Type B pancreatic cell (in vitro differentiated cells): Measurements from ENCODE around the gene UBE2E3. TPM values are rescaled to one million over a fixed set of nuclear protein-coding genes. Genes with fewer than 3 reads are reported as not detected.
"Not testable (repeated sequence)": the region's sequence is repeated elsewhere in the genome, so short reads cannot be mapped to it uniquely, and the experiment has no call there.

ENCODE experiments used
- DNase-seq: peaks from one replicate; pipeline ENCODE4 v3.0.0; 2021; ENCODE audit warnings: mixed read lengths; ENCODE audit not compliant: unreplicated experiment; ENCODE audit errors: extremely low spot score
- H3K27ac Mint-ChIP-seq: 2 replicates; pipeline ENCODE4 v1.8.0; 2021; ENCODE audit warnings: mild to moderate bottlenecking, mixed read lengths
- H3K27me3 Mint-ChIP-seq: 2 replicates; pipeline ENCODE4 v1.8.0; 2021; ENCODE audit warnings: mixed read lengths
- H3K36me3 Mint-ChIP-seq: 2 replicates; pipeline ENCODE4 v1.8.0; 2021; ENCODE audit warnings: mixed read lengths
- H3K4me1 Mint-ChIP-seq: one replicate; pipeline ENCODE4 v1.8.0; 2021; ENCODE audit warnings: mixed read lengths; ENCODE audit not compliant: unreplicated experiment
- H3K4me3 Mint-ChIP-seq: 2 replicates; pipeline ENCODE4 v1.8.0; 2021; ENCODE audit warnings: mild to moderate bottlenecking, mixed read lengths
- H3K9me3 Mint-ChIP-seq: 2 replicates; pipeline ENCODE4 v1.8.0; 2021; ENCODE audit warnings: mixed read lengths
- CTCF ChIP-seq: fragments of 200-600 bp; sonication (generic); conservative IDR thresholded peaks from 2 replicates; pipeline ENCODE4 v1.5.0; 2021; ENCODE audit warnings: antibody characterized with exemption, mild to moderate bottlenecking
- total RNA-seq: library from RNA; stranded (reverse); gene quantifications from 2 replicates; pipeline ENCODE4 v1.2.1, GENCODE V29; 2021; ENCODE audit warnings: low replicate concordance

Gene UBE2E3
- total RNA-seq, 1 donor from 2014 or later = 105 TPM

GRCh38 chr2:181036848-181037603 lies 56.6 kb downstream of the UBE2E3 start:
- peaks cover 4% of the 10 kb centered on the region for H3K36me3 Mint-ChIP-seq
- H3K9me3 Mint-ChIP-seq = no peaks in the 10 kb centered on the region
- DNase-seq = no peak
- no peak overlapping the region for H3K4me3 Mint-ChIP-seq
- no peaks in the 10 kb centered on the region for H3K4me1 Mint-ChIP-seq
- H3K27me3 Mint-ChIP-seq = no peaks in the 10 kb centered on the region
- TF ChIP-seq CTCF = no peak
- H3K27ac Mint-ChIP-seq = no peak overlapping the region

GRCh38 chr2:181037922-181038321 lies 57.5 kb downstream of the UBE2E3 start:
- Mint-ChIP-seq H3K9me3 (no peaks in the 10 kb centered on the region), H3K4me3 (no peak overlapping the region), H3K36me3 (peaks cover 4% of the 10 kb centered on the region)

GRCh38 chr2:181038796-181039195 lies 58.4 kb downstream of the UBE2E3 start:
- Mint-ChIP-seq H3K4me1 (no peaks in the 10 kb centered on the region), H3K27me3 (no peaks in the 10 kb centered on the region), H3K27ac (no peak overlapping the region), H3K9me3 (no peaks in the 10 kb centered on the region), H3K4me3 (no peak overlapping the region), H3K36me3 (peaks cover 4% of the 10 kb centered on the region)
- DNase-seq = no peak
- no peak for TF ChIP-seq CTCF

More at GRCh38 chr2:181037922-181038321, 57.5 kb downstream of the UBE2E3 start:
- no peak for DNase-seq
- Mint-ChIP-seq H3K27ac (no peak overlapping the region), H3K4me1 (no peaks in the 10 kb centered on the region), H3K27me3 (no peaks in the 10 kb centered on the region)
- TF ChIP-seq CTCF = no peak

- H3K9me3 Mint-ChIP-seq, H3K27ac Mint-ChIP-seq, H3K4me3 Mint-ChIP-seq, H3K27me3 Mint-ChIP-seq, H3K36me3 Mint-ChIP-seq, DNase-seq, H3K4me1 Mint-ChIP-seq: not testable (repeated sequence)
Observed at GRCh38 chr2:181040839-181041238, 60.4 kb downstream of the UBE2E3 start.

GRCh38 chr2:181041661-181042060 lies 61.3 kb downstream of the UBE2E3 start:
- Mint-ChIP-seq H3K9me3 (no peaks in the 10 kb centered on the region), H3K27me3 (no peaks in the 10 kb centered on the region), H3K36me3 (peaks cover 4% of the 10 kb centered on the region), H3K4me3 (no peak overlapping the region), H3K4me1 (no peaks in the 10 kb centered on the region), H3K27ac (no peak overlapping the region)
- DNase-seq = no peak
- TF ChIP-seq CTCF = no peak

- Mint-ChIP-seq H3K4me1 (no peaks in the 10 kb centered on the region), H3K27ac (no peak overlapping the region), H3K27me3 (no peaks in the 10 kb centered on the region), H3K4me3 (no peak overlapping the region), H3K36me3 (peaks cover 4% of the 10 kb centered on the region), H3K9me3 (no peaks in the 10 kb centered on the region)
- TF ChIP-seq CTCF = no peak
- DNase-seq = no peak
Observed at GRCh38 chr2:181042706-181043105, 62.3 kb downstream of the UBE2E3 start.
